ENCODE measurements around the gene ETV3.

Gene ETV3

GRCh38 chr1:157111396-157112165 is 26.6 kb downstream of the ETV3 start:
- in situ Hi-C loops (cut with HindIII; ENCODE audit: low sequenced_read_pairs): no loop called here
- DNase-seq (ENCODE audit: low read depth, low spot score): no peak
- no peak for TF ChIP-seq CTCF (IDR thresholded peaks at IDR 0.05; ENCODE audit: low read depth, low read length)
- no peak overlapping the region for H3K4me3 ChIP-seq (ENCODE audit: low read depth, low read length)

- in situ Hi-C loops (cut with HindIII; ENCODE audit: low sequenced_read_pairs): no loop called here
- DNase-seq (ENCODE audit: low read depth, low spot score): no peak
- no peak for TF ChIP-seq CTCF (IDR thresholded peaks at IDR 0.05; ENCODE audit: low read depth, low read length)
- no peak overlapping the region for H3K4me3 ChIP-seq (ENCODE audit: low read depth, low read length)
Measured at GRCh38 chr1:157110686-157111085, 27.5 kb downstream of the ETV3 start.

- TF ChIP-seq CTCF (IDR thresholded peaks at IDR 0.05; ENCODE audit: low read depth, low read length): no peak
- in situ Hi-C loops (cut with HindIII; ENCODE audit: low sequenced_read_pairs): no loop called here
- H3K4me3 ChIP-seq (ENCODE audit: low read depth, low read length): no peak overlapping the region
- DNase-seq (ENCODE audit: low read depth, low spot score): no peak
Measured at GRCh38 chr1:157110003-157110402, 28.2 kb downstream of the ETV3 start.

- TF ChIP-seq CTCF (IDR thresholded peaks at IDR 0.05; ENCODE audit: low read depth, low read length): no peak
- DNase-seq (ENCODE audit: low read depth, low spot score): no peak
- H3K4me3 ChIP-seq (ENCODE audit: low read depth, low read length): no peak overlapping the region
- in situ Hi-C loops (cut with HindIII; ENCODE audit: low sequenced_read_pairs): no loop called here
Measured at GRCh38 chr1:157108448-157108847, 29.7 kb downstream of the ETV3 start.

GRCh38 chr1:157107702-157108101 is 30.5 kb downstream of the ETV3 start:
- TF ChIP-seq CTCF (IDR thresholded peaks at IDR 0.05; ENCODE audit: low read depth, low read length): no peak
- H3K4me3 ChIP-seq (ENCODE audit: low read depth, low read length): no peak overlapping the region
- in situ Hi-C loops (cut with HindIII; ENCODE audit: low sequenced_read_pairs): no loop called here
- DNase-seq (ENCODE audit: low read depth, low spot score): no peak

GRCh38 chr1:157106813-157107189 is 31.4 kb downstream of the ETV3 start:
- no peak for DNase-seq (ENCODE audit: low read depth, low spot score)
- in situ Hi-C loops (cut with HindIII; ENCODE audit: low sequenced_read_pairs): no loop called here
- no peak overlapping the region for H3K4me3 ChIP-seq (ENCODE audit: low read depth, low read length)
- no peak for TF ChIP-seq CTCF (IDR thresholded peaks at IDR 0.05; ENCODE audit: low read depth, low read length)
